ENCODE measurements around the gene IRAK3.
"Not testable (repeated sequence)": the region's sequence is repeated elsewhere in the genome, so short reads cannot be mapped to it uniquely, and the experiment has no call there.

IRAK3 gene

DNA sequence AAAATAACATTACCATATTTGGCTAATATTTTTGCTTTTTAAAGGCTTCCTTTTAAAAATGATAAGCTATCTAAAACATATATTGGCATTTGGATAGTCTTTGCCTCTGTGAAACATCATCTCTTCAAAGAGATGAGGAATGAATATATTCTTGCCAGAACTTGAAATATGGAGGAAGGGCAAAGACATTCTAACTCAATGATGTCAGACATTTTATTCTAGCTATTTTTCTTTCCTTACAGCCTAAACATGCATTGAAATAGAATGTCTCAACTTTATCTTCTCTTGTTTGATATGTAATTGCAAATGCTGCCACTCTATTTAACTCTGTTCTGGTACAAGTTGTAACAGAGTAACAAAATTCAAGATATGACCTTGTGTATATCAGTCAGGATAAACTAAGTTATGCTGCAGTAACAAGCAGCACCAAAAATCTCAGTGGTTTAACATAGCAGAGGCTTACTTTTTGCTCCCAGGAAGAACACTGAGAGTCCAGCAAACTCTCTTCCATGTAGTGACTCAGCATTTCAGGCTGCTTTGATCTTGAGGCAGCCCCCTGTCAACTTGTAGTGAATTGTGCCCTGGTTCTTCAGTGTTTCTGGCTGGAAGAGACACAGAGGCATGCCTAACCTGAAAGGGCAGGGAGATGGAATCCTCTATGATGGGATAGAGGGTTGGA is 11.0 kb downstream of the IRAK3 start:
- DNase-seq (ENCODE audit: low read depth): no peak
- no peak overlapping the region for H3K4me3 ChIP-seq (ENCODE audit: low read depth, low read length)

DNA sequence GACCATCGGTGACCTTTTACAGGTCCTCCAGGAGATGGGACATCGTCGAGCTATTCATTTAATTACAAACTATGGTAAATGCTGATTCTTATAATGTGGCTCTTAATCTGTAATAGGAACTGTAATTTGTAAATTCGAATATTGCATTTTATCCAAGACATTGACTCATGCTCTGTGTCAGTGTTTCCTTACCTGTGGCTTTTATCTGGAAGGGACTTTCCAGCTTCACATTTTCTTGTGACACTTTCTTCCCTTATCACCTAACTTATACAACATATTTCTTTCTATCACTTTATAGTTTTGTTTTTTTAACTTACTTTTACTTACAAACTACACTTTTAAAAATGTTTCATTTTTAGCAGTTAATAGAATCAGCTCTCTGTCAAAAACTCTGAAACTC is 14.8 kb downstream of the IRAK3 start:
- H3K4me3 ChIP-seq (ENCODE audit: low read depth, low read length): no peak overlapping the region
- DNase-seq (ENCODE audit: low read depth): no peak

DNA sequence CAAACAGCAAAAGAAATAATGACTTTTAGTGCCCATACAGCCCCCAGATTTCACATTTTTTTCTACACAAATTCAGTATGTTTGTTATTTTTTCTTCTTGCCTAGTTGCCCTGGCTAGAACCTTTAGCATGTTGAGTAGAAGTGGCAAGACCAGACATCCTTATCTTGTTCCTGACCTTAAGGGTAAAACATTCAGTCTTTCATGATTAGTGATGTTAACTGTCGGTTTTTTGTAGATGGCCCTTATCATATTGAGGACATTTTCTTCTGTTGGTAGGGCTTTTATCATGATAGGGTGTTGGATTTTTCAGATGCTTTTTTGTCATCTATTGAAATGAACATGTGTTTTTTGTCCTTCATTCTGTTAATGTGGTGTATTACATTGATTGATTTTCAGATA is 17.1 kb downstream of the IRAK3 start:
- no peak overlapping the region for H3K4me3 ChIP-seq (ENCODE audit: low read depth, low read length)
- DNase-seq (ENCODE audit: low read depth): no peak

DNA sequence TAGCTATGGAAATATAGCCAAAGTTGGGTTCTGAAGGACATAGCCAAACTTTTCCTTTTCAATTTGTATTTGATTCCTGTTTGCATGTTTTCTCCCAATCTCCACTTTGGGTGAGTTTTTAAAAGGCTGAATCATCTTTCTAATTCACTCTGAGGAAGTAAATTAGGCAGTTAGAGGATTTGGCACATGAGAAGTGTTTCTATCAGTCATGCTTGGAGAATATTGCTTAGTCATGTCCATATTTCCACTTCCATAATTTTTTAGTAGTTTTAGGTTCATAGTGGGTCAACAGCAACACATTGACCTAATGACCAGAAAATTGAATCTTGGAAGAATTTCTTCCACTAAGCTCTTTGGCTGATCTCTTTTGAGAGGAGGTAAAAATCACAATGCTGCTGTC is 21.8 kb downstream of the IRAK3 start:
- H3K4me3 ChIP-seq (ENCODE audit: low read depth, low read length): no peak overlapping the region
- no peak for DNase-seq (ENCODE audit: low read depth)

DNA sequence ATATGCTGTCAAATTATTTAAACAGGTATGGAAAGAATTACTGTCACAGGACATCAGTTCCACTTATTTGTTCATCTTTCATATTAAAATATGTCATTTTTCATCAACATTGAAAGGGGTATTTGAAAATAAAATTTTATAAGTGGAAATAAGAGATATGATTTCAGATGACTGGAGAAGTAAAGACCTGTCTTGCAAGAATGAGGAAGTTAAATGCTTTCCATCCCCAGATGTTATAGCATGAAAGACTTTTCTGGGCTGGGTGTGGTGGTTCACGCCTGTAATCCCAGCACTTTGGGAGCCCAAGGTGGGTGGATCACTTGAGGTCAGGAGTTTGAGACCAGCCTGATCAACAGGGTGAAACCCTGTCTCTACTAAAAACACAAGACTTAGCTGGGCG is 22.6 kb downstream of the IRAK3 start:
- not testable (repeated sequence) for H3K4me3 ChIP-seq (ENCODE audit: low read depth, low read length); DNase-seq (ENCODE audit: low read depth)

DNA sequence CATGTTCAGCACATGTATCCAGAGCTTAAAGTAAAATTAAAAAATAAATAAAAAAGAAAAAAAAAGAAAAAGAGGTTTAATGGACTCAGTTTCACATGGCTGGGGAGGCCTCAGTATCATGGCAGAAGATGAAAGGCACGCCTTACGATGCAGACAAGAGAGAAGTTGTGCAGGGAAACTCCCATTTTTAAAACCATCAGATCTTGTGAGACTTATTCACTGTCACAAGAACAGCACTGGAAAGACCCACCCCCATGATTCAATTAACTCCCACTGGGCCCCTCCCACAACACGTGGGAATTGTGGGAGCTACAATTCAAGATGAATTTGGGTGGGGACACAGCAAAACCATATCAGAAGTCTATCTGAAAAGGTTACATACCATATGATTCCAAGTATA is 24.0 kb downstream of the IRAK3 start:
- not testable (repeated sequence) for H3K4me3 ChIP-seq (ENCODE audit: low read depth, low read length); DNase-seq (ENCODE audit: low read depth)

DNA sequence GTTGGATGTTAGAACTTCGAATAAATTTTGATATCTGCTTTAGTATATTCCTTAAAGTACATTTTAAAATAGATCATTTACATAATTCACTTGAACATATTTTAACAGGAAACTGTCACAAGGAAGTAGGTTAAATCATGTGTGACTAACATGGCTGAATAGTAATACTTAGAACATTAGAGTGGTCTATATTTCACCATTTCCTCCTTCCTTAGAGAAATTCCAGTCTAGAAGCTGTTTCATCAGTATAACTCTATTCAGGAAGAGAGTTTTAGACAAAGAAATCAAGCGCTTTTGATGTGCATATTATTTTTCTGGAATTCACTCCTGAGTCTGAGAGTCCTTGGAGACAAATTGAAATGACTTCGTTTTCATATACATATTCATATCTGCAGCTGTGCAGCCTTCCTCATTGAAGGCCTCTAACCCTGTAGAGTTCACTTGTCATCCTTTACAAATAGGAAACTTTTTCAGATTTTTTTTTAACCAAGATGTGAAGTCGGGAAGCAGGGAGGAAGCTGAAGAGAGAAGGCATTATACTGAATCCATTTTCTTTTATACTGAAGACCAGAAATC is 28.4 kb downstream of the IRAK3 start:
- no peak overlapping the region for H3K4me3 ChIP-seq (ENCODE audit: low read depth, low read length)
- no peak for DNase-seq (ENCODE audit: low read depth)

DNA sequence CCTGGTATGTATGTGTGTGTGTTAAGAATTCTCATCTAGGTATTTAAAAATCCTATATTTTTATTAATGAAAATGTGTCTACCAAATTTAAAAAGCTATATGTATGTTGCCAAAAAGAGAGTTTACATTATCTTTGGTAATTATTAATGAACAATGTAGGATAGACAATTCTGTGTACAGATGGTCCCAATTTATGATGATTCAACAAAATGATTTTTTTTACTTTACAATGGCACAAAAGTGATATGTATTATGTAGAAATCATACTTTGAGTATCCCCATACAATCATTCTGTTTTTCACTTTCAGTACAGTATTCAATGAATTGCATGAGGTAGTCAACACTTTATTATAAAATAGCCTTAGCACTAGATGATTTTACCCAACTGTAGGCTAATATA is 39.4 kb downstream of the IRAK3 start:
- no peak for DNase-seq (ENCODE audit: low read depth)
- H3K4me3 ChIP-seq (ENCODE audit: low read depth, low read length): no peak overlapping the region

DNA sequence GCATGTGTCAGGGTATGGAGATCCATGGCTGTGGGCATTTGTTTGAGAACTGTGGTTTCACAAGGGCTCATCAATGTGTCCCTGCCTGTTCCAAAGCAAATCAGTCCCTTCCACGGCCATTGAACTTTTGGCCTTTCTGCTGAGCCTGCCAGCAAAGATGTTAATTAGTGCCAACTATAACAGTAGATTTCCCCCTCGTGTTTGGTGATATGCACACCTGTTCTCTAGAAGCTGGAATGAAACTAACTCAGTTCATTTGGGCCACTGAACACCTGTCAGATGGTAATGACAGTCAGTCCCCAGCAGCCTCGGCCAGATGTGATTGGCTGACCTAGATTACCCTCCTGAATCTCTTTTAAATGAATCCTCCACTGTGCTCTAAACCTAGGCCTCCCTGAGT is 43.2 kb downstream of the IRAK3 start:
- DNase-seq (ENCODE audit: low read depth): no peak
- no peak overlapping the region for H3K4me3 ChIP-seq (ENCODE audit: low read depth, low read length)

DNA sequence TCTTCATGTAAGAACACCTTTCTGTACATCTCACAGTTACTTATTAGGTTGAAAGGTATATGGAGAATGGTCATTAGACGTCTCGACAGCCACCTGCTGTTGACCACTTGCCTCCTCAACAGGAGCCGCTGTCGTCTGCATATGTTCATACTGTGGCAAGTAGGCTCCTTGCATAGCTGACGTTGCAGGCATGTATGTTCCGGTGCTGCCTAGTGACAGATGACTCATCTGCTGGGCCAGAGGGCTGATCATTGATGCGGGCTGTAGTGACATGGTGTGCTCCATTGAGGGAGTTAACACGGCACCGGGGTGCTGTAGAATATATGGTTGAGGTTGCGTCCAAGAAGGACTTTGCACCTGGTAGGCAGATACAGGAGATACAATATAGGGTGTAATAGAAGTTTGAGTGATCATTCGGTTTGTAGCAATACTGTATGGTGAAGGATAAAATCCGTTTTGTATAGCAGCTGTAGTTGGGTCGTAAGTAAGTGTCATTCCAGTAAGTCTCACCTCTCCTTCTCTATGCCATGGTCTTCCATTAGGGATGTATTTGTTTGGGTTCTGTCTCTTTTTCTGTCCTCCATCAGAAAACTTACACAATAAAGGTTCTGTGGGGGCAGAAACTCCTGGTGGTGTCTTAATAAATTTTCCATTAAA is 45.2 kb downstream of the IRAK3 start:
- not testable (repeated sequence) for H3K4me3 ChIP-seq (ENCODE audit: low read depth, low read length); DNase-seq (ENCODE audit: low read depth)

DNA sequence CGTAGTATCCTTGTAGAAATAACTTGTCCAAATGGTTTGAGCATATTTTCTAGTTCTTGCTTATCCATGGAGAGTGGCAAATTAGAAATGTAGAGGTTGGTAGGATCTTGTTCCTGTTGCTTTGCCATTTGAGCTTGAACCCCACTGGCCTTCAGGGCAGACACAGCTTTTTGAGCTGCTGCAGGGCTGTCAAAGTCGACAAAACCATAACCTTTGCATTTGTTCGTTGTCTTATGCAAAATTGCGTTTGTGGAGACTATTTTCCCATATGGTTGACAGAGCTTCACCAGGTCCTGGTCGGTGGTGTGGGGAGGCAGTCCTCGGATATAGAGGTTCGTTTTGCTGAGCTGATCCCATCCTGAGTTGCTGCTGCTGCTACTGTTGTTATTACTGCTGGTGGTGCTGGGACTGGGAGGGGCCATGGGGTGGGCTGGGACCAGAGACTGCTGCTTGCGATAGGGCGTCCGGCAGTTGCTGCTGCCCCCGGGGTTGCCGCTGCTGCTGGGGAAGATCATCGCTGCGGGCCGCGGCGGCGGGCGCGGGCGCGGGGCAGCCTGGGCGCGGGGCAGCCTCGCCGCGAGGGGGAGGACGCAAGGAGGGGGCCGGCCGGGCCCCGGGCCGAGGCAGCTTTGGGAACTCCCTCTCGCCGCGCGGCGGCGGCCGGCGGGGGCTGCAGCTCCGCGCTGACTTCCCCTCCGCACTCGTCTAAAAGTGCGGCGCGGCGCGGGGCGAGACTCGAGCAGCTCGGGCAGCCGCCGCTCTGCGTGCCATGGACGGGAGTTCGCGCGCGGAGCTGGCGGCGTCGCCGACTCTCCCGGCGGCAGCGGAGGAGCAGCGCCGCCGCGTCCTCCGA is 46.0 kb downstream of the IRAK3 start:
- peak overlapping the region; percentile 56 for H3K4me3 ChIP-seq (ENCODE audit: low read depth, low read length)
- not testable (repeated sequence) for DNase-seq (ENCODE audit: low read depth)

DNA sequence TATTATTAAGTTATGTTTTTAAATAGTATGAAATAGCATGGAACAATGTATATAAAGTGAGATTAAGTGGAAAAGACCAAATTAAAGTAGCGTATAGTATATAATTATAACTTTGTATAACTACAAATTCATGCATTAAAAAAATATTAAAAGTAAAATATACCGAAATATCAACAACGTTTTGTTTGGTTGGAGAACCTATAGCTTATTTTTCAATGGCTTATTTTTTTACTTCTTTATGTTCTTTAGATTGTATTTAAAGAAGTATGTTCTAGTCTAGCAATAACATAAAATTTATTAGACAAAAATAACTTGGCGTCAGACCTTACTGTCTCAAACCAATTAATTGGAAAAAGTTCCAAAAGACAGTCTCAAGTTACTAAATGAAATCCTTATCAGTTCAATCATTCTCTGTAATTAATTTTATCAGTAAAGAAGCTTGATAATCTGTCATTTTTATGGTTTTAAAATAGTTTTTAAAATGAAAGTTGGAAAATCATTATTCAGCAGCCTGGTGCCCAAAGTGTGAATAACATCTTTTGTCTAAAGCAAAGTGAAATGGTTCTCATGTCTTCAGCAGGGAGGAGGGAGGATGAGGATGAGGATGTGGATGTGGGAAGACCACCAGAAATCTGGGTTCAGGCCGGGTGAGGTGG is 46.7 kb downstream of the IRAK3 start:
- peak overlapping the region; percentile 56 for H3K4me3 ChIP-seq (ENCODE audit: low read depth, low read length)
- no peak for DNase-seq (ENCODE audit: low read depth)

DNA sequence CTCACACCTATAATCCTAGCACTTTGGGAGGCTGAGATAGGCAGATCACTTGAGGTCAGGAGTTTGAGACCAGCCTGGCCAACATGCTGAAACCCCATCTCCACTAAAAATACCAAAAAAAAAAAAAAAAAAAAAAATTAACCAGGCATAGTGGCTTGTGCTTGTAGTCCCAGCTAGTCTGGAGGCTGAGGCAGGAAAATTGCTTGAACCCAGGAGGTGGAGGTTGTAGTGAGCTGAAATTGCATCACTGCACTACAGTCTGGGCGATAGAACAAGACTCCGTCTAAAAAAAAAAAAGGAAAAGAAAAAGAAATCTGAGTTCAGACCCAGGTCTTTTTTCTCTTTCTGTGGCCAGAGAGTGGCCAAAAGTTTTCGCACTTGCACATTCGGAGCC is 47.3 kb downstream of the IRAK3 start:
- not testable (repeated sequence) for DNase-seq (ENCODE audit: low read depth); H3K4me3 ChIP-seq (ENCODE audit: low read depth, low read length)

DNA sequence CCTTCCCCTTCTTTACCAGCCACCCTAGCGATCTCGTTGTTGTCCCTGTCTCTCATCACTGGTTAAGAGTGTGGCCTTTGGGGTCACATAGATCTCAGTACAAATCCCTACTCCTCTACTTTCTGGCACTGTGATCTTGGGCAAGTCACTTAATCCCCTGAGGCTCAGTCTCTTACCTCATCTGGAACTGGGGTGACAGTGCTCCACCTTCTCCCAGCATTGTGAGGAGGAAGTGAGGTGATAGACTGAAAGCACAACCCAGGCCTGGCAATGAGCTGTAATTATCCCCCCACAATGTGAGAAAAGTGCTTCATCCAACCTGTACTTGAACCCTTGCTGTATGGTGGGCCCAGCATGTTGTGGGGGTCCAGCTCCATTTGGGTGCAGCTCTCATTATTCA is 48.0 kb downstream of the IRAK3 start:
- no peak for DNase-seq (ENCODE audit: low read depth)
- H3K4me3 ChIP-seq (ENCODE audit: low read depth, low read length): no peak overlapping the region

DNA sequence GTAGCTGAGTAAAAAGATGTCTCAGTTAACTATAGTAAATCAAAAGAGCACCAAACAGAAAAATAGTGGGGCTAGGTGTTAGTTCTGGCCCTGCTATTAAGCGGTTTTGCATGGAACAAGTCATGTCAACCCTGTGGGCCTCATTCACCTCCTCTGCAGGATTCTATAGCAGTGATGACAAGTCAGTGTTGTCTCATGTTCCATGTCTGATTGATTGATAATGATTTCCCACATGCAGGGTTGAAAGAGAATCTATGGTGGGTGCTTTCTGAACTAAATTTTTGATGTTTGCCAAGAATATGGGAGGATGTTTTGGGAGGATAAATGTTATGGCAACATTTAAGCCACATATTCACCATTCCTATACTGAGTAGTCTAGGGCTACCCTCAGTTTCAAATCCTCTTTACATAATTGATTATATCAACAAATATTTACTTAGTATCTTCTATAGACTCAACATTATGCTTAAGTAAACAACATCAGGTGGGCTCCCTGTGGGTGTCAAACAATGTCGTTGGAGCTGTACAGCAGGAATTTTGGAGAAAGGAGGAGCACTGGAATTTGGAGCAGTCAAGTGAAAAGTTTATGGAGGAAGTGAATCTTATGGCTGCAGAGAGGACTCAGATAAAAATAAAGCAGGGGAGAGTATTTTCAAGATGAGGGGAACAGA is 48.6 kb downstream of the IRAK3 start:
- DNase-seq (ENCODE audit: low read depth): no peak
- no peak overlapping the region for H3K4me3 ChIP-seq (ENCODE audit: low read depth, low read length)

DNA sequence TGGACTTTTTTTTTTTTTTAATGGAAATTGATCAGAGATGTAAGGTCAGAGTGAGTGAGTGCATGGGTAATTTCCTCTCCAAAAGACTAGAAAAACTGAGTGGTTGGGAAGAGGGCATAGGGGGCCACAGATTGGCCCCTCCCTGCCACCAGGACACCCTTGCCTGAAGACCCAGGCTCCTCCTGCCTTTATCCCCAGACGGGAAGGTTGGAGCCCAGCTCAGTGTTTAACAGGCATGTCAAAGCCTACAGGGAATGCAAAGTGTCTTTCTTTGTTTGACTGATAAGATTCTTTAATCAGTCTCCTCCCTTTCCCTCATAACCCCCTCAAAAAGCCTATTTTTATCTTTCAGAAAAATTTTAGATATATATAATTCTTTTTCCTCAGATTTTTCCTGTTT is 50.3 kb downstream of the IRAK3 start:
- no peak overlapping the region for H3K4me3 ChIP-seq (ENCODE audit: low read depth, low read length)

DNA sequence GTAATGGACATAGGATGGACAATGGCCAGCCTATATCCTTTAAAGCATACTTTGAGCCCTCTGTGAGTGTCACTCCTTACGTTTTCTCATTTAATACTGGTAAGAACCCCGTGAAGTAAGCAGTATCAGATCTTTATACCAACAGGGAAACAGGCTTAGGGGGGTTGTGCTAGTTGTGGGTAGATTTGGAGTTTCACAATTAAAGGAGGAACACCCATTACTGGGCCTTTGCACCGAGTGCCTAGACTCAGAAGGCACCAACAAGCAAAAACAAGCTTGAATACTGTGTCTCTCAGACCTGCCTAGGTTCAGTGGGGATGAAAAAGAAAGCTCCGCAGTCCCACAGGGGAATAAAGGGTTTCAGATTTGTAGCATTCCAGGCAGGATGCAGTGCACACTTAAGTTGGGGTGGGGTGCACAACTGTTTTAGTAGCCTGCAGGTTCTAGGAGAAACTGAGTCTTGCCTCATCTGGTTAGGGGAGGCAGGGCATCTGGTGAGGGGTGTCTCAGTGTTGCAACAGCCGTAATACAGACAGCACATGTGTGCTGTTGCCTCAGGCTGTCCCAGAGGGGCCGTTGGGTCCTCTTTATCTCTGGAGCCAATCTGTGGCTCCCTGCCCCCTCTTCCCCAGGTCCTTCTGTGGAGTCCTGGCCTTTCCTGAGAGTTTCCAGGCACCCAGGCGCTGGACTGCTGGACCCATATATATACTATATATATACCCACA is 51.2 kb downstream of the IRAK3 start:
- DNase-seq (ENCODE audit: low read depth): no peak
- H3K4me3 ChIP-seq (ENCODE audit: low read depth, low read length): no peak overlapping the region

More for the DNA sequence above, 50.3 kb downstream of the IRAK3 start:
- DNase-seq (ENCODE audit: low read depth): no peak

All from skeletal muscle cell (primary cell).